GM12873 (cell line): ENCODE data around the gene NAAA.

Experiments used
- TF ChIP-seq, protein P1 (sequence below): IDR thresholded peaks from 2 replicates; pipeline ENCODE4 v1.5.1; 2012; ENCODE audit warnings: low read depth, mild to moderate bottlenecking, moderate library complexity, low read length, control low read depth; ENCODE audit not compliant: insufficient read depth; ENCODE audit errors: missing control alignments

Gene NAAA

DNA sequence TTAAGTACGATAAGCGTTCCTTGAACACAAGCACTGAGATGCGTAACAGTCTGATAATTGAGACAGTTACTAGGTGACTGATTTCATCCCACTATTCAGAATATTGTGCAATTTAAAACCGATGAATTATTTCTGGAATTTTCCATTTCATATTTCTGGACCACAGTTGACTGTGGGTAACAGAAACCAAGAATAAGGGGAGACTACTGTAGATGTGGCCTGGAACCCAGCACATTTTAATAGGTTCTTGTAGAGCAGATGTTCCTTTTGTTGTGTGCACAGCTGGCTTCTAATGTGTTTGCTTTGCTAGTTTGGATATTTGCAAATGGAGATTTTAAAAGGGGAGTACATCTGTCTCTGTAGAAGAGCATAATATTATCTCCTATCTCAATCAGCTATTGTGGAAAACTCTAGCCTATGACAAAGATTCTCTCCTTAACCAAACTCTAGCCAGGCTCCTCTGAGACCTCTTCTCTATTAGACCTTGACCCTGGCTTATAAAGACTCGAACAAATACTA lies 16.4 kb downstream of the NAAA start:
- TF ChIP-seq, protein P1, sequence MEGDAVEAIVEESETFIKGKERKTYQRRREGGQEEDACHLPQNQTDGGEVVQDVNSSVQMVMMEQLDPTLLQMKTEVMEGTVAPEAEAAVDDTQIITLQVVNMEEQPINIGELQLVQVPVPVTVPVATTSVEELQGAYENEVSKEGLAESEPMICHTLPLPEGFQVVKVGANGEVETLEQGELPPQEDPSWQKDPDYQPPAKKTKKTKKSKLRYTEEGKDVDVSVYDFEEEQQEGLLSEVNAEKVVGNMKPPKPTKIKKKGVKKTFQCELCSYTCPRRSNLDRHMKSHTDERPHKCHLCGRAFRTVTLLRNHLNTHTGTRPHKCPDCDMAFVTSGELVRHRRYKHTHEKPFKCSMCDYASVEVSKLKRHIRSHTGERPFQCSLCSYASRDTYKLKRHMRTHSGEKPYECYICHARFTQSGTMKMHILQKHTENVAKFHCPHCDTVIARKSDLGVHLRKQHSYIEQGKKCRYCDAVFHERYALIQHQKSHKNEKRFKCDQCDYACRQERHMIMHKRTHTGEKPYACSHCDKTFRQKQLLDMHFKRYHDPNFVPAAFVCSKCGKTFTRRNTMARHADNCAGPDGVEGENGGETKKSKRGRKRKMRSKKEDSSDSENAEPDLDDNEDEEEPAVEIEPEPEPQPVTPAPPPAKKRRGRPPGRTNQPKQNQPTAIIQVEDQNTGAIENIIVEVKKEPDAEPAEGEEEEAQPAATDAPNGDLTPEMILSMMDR = no peak

DNA sequence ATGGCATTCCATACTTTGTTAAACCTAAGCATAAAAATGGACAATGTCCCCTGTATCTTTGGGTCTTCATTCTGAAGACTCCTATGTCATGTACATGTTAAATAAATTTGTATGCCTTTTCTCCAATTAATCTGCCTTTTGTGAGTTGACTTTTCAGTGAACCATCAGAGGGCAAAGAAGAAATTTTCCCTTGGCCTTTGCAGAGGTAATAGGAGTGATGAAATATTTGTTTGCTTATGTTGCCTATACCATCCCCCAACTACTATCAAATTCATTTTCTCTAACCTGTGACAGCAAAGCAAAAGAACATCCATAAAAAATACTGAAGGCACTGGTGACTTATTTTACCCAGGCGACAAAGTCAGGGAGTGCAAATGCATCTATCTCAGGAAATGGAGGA lies 18.2 kb downstream of the NAAA start:
- TF ChIP-seq, protein P1 = no peak

DNA sequence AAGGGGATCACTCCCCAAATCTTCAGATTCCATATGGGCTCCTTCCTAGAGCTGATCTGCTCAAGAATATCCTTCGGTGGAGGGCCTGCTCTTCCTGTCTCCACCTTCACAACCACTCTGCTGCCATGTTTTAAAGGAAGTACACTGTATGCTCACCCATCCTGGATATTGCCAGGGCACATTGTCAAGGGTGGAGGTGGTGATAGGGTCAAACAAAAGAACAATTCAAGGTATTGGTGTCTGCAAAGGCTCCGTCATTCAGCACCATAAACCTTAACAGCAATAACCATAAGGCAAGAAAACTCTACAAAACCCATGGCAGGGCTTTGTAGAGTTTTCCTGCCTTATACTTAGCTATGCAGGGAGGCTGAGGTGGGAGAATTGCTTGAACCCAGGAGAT lies 18.9 kb downstream of the NAAA start:
- TF ChIP-seq, protein P1 = no peak

DNA sequence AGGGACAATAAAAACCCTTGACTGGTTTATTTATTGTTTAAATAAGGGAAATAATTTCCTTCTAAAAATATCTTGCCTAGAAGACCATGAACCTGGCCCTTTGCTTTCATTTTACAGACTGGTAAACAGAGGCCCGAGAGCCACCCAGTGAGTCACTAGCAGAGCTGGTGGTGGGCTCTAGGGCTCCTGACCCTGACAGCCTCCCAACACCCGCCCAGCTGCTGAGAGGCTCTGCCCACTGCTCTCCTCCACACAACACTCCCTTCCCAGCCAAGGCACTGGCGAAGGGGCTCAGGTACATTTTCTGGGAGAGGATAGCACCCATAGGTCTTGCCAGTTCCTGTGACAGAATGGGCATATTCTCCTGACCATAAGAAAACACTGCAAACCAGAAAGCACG lies 20.5 kb downstream of the NAAA start:
- TF ChIP-seq, protein P1 = no peak

DNA sequence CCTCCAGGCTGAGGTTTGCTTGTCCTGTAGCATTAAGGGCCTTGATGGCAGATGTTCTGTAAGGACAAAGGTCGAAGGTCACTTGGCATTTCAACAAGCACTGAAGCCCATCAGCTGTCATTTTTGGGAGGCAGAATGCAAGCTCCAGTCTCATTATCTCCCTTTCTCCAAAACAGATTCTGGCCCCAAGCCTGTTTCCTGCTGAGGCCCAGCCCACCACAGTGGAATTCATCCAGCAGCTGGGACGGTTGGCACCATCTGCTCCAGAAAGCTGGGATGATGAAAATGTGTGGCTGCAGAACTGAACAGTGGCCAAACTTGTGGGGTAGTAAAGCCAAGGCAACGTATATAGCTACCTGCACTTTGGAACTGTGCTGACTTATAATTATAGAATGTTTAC lies 20.9 kb downstream of the NAAA start:
- TF ChIP-seq, protein P1 = no peak

DNA sequence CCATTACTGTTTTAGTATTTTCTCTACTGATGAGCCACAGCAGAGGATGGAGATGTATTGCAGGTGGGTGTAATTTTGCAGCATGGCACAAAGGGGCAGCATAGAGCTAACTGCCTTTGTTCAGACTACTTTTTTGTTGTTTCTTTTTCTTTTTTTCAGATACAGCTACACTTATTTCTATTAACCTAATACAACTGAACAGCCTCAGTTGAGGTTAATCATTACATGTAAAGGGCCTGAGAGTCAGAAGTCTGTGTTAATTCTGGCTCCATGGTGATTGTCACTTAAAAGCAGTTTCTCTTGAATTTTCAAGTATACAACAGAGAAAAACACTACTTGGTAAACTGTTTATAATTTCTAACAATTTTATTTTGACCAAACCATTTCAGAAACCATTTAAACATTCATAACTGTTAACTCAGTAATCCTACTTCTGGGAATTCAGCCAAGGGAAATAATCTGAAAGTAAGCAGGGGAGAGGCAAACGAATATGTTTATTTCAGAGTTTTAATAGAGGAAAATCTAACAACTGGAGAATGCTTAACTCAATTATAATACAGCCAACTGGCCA lies 24.6 kb downstream of the NAAA start:
- TF ChIP-seq, protein P1 = peak; percentile 88

DNA sequence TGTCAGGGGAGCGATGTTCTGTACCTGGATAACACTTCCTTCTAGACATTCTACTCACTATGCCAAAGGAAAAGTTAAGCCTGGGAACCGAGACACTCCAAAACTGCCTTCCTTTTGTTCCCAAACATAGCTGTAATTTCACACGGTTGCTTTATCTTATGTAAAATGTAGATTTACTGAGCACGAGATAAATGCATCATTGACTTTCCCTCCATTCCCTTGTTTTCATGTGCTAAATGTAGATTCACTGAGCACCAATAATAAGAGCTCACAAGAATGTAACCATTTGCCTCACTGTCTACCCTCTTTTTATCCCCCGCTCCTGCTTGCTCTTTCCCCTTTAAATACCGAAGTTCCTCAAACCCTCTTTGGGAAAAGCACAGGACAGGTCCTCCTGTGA lies 27.8 kb downstream of the NAAA start:
- TF ChIP-seq, protein P1 = no peak
